Stimulated activated CD8-positive, alpha-beta memory T cell treated with anti-CD3 and anti-CD28 coated beads, Interleukin-7, amount 100 ng/mL, for 4 hours (primary cell): Measurements from ENCODE around the gene NADSYN1.
"Not testable (repeated sequence)": the region's sequence is repeated elsewhere in the genome, so short reads cannot be mapped to it uniquely, and the experiment has no call there.

ENCODE experiments used
- DNase-seq, 2 donors: peaks; one replicate each; pipeline ENCODE4 v3.0.0-alpha.2; 2020; ENCODE audit warnings: low read depth in 2 of 2

Gene NADSYN1

DNA sequence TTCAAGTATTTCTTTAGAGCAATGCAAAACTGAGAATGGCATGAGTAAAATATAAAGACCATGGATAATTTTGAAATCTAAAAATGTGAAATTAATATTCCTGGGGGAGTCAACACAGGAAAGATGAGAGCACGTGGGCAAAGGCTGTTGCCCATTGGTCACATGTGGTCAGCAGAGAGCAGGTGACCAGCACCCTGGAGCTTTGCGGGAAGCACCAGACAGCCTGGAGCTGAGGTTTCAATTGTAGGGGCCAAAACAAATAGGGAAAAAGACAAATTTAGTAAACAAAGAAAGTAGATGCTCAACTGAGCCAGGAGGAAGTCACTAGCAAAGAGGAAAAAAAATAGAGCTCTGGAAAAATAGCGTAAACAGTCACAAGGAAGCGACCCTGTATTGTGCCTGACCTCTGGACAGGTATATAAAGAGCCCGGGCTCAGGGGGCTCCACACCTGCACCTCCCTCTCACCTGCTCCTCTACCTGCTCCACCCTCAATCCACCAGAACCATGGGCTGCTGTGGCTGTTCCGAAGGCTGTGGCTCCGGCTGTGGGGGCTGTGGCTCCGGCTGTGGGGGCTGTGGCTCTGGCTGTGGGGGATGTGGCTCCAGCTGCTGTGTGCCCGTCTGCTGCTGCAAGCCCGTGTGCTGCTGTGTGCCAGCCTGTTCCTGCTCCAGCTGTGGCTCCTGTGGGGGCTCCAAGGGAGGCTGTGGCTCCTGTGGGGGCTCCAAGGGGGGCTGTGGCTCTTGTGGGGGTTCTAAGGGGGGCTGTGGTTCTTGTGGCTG, 74.0 kb downstream of the NADSYN1 start, which contains the start of gene KRTAP5-7:
KRTAP5-7 (plus strand) TSS at position 472 of the 780 bp plus-strand sequence; CDS start at position 506, 34 bp downstream.
- DNase-seq, result not testable (repeated sequence)

DNA sequence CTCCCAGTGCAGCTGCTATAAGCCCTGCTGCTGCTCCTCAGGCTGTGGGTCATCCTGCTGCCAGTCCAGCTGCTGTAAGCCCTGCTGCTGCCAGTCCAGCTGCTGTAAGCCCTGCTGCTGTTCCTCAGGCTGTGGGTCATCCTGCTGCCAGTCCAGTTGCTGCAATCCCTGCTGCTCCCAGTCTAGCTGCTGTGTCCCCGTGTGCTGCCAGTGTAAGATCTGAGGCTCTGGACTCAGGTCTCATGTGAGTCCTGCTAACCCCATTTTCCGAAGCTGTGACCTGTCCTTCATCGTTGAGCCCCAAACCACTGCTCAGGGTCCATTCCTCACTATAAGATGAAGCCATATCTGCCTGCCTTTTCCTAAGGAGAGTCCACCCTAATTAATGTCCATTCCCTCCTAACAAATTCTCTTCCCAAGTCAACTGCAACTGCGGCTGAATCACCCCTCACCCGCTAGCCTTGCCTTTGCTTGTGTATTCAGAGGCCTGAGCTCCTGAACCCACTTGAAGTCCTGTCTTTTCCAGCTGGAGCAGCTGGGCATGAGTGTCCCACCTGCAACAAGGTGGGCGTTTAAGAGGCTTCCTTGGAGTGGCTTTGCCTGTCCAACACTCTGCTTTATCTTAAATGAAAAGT, 74.7 kb downstream of the NADSYN1 start:
- DNase-seq, result no peak

DNA sequence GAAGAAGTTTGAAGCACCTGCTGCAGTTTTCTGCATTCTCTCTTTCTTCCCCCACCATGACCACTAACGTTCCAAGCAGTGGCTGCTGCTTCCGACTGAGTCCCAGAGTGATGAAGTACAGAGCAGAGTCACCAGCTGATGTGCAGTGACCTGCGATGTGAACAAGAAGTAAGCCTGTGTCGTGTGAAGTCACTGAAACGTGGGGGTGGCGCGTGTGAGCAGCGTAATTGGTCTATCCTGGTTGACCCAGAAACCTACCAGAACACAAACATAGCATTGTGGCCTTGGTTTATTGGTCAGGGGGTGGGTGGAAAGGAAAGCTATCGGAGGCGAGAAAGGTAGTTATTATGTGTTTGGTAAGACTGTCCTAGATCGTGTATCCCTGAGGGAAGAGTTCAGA, 77.6 kb downstream of the NADSYN1 start:
- DNase-seq, result no peak

DNA sequence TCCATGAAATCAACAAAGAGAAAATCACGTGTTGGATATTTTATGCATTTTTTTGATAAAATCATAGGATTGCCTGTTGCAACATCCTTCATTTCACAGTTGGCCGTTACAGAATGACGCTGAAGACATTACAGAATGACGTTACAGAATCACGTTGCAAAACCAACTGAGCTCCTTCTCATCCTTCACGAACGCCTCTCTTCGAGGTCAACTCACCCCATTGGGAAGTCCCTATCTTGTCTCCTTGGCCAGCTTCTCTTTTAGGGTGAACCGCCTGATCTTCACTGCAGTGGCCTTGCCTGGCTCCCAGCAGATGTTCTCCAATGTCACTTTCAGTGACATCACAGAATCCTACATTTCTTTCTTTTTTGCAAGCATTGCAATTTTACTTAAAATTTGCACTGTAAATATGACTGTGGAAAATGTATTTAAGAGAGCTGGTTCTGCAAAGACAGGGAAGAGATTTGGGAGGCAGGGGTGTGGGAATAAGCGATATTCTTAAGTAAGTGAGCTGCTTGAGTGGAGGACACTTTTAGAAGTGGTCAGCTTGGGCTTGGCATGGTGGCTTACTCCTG, 79.1 kb downstream of the NADSYN1 start:
- no peak for DNase-seq

DNA sequence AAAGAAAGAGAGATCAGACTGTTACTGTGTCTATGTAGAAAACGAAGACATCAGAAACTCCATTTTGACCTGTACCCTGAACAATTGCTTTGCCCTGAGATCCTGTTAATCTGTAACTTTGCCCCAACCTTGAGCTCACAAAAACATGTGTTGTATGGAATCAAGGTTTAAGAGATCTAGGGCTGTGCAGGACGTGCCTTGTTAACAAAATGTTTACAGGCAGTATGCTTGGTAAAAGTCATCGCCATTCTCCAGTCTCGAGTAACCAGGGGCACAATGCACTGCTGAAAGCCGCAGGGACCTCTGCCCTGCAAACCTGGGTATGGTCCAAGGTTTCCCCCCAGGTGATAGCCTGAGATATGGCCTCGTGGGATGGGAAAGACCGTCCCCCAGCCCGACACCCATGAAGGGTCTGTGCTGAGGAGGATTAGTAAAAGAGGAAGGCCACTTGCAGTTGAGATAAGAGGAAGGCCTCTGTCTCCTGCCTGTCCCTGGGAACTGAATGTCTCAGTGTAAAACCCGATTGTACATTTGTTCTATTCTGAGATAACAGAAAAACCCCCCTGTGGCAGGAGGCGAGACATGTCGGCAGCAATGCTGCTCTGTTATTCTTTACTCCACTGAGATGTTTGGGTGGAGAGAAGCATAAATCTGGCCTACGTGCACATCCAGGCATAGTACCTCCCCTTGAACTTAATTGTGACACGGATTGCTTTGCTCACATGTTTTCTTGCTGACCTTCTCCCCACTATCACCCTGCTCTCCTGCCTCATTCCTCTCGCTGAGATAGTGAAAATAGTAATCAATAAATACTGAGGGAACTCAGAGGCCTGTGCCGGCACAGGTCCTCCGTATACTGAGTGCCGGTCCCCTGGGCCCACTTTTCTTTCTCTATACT, 82.0 kb downstream of the NADSYN1 start:
- not testable (repeated sequence) for DNase-seq

DNA sequence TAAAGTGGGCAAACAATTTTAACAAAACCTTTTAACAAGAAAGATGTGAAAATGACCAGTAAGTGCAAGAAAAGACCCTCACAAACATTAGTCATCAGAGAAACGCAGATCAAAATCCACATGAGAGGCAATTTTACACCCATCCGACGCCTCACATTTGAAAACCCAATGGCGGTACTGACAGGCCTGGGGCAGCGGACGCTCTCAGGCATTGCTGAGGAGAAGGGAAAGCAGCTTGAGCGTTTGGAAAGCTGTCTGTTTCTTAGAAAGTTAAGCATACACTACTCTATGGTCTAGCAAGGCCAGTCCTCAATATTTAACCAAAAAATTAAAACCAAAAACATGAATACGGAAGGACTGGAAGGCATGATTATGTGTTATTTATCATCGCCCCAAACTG, 82.8 kb downstream of the NADSYN1 start:
- no peak for DNase-seq

DNA sequence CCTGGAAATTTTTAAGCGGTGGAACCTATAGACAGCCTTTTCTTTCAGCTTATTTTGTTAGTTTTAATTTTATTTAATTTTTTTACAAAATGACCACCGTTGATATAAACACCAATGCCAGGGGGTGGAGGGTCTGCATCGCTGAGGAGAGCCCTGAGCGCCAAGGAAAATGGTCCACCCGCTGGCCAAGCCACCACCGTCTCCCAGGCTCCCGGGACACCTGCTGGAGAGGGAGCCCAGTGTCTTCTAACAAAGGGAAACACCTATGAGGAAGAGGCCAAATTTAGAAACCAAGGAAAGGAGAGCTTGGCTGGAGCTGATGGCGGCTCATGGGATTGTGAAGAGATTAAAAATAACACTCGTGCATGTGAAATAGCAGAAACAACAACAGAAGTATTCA, 84.5 kb downstream of the NADSYN1 start:
- no peak for DNase-seq

DNA sequence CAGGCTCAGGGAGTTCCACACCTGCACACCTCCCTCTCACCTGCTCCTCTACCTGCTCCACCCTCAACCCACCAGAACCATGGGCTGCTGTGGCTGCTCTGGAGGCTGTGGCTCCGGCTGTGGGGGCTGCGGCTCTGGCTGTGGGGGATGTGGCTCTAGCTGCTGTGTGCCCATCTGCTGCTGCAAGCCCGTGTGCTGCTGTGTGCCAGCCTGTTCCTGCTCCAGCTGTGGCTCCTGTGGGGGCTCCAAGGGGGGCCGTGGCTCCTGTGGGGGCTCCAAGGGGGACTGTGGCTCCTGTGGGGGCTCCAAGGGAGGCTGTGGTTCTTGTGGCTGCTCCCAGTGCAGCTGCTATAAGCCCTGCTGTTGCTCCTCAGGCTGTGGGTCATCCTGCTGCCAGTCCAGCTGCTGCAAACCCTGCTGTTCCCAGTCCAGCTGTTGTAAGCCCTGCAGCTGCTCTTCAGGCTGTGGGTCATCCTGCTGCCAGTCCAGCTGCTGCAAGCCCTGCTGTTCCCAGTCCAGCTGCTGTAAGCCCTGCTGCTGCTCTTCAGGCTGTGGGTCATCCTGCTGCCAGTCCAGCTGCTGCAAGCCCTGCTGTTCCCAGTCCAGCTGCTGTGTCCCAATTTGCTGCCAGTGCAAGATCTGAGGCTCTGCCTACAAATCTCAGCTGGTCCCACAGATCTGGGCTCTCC, 85.1 kb downstream of the NADSYN1 start, which contains the start of gene KRTAP5-8:
KRTAP5-8 (plus strand) TSS at position 49 of the 689 bp plus-strand sequence; CDS start at position 80, 31 bp downstream.
- DNase-seq, result not testable (repeated sequence)

DNA sequence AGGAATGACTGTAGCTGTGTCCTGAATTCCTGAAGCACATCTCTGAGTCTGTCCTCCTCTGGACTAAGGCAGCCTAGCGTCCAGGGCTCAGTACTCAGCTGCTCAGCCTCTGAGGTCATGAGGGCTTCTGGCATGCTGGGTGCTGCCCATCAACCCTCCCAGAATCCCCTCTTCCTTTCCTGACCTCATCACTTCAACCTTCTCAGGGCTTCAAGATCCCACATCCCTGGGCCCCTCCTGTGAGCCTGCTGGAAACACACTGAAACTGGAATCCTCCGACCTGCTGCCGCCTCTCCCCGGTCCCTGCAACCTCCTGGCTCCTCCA, 85.6 kb downstream of the NADSYN1 start:
- no peak for DNase-seq

DNA sequence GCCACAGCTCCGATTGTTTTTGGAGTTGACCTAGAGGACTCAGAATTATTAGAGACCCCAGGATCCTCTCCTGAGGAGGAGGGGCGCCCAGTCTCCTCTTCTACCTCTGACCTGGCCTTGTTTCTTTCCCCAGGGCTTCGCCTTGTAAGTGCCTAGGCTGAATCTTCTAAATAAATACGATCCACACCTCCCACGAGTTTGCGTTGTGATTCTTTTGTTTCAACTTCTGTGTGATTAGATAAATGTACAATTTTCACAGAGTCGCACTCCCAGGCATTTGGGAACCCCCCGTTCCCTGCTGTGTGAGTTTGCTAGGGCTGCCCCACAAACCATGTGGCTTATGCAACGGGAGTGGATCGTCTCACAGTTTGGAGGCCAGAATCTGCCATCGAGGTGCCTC, 86.0 kb downstream of the NADSYN1 start:
- DNase-seq, result no peak

DNA sequence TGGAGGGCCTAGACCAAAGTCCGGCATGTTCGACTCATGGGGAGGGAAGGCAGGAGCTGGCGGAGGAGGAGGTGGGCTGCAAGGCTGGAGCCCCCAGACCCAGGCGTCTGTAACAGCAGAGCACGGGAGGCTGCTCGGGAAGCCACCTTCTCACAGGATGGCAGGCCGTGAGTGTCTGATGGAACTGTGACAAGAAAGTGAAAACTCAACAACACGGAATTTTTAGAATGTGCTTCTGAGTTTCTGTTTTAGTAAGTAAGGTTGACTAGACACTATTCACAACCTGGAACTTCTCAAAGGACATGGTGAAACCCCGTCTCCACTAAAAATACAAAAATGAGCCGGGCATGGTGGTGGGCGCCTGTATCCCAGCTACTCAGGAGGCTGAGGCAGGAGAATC, 87.0 kb downstream of the NADSYN1 start:
- DNase-seq, result not testable (repeated sequence)

DNA sequence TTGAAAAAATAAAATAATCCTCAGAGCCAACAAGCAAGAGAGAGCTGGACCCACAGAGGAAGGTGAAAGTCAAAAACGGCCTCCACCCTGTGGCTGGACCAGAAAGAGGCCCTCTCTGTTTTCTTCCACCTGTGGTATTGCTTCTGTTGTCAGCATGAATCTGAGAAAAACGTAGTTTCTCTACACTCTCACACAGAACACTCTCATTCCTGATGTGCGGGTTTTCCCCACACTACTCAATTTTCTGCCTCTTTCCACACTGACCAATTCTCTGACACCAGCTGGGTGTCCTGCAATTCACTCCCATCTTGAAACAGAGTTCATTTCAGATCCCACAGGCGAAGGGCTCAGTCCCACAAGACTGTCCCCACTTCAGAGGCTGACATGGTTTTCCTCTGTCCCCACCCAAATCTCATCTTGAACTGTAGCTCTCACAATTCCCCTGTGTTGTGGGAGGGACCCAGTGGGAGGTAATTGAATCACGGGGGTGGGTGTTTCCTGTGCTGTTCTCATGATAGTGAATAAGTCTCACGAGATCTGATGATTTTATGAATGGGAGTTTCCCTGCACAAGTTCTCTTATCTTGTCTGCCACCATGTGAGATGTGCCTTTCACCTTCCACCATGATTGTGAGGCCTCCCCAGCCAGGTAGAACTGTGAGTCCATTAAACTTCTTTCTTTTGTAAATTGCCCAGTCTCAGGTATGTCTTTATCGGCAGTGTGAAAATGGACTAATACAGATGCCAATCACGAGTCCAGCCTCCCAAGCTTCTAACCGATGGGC, 87.7 kb downstream of the NADSYN1 start:
- not testable (repeated sequence) for DNase-seq

DNA sequence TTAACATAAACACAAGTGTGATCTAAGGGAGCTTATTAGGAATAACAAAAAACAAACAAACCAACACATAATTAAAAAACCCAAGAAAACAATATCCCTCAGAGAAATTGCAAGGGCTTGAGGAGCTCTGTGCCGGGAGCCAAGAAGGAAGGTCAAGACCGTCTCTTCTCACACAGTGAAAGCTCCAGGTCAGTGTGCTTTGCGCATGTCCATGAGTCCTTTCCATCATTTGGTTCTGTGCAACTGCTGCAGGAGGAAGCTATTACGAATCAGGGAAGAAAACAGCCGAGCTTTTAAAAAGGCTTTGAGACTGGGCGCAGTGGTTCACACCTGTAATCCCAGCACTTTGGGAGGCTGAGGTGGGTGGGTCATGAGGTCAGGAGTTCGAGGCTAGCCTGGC, 89.4 kb downstream of the NADSYN1 start:
- no peak for DNase-seq

DNA sequence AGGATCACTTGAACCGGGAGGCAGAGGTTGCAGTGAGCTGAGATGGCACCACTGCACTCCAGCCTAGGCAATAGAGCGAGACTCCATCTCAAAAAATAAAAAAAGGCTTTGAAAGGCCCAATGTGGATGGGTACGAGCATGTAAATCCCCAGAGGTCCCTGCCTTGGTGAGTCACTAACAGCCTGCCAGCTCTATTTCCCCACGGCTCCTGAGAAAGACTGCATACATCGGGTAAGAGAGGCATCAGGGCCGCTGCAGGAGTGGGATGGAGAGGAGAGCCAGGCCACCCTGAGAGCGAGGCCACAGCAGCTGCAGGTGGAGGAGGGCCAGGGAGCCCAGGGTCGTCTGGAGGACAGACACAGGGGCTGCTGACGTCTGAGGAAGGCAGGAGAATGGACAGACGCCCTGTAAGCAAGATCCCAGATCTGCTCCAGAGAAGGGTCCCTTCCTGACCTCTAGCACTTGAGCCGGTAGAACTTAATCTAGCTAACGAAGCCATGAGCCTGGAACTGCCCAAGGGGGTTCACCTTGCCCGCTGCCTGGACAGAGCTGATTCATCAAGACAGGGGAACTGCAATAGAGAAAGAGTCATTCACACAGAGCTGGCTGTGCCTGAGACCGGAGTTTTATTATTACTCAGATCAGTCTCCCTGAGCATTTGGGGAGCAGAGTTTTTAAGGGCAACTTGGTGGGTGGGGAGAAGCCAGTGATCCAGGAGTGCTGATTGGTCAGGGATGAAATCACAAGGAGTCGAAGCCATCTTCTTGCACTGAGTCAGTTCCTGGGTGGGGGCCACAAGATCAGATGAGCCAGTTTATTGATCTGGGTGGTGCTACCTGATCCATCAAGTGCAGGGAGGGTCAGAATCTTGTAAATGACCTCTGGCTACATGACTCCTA, 90.1 kb downstream of the NADSYN1 start:
- DNase-seq, result no peak

DNA sequence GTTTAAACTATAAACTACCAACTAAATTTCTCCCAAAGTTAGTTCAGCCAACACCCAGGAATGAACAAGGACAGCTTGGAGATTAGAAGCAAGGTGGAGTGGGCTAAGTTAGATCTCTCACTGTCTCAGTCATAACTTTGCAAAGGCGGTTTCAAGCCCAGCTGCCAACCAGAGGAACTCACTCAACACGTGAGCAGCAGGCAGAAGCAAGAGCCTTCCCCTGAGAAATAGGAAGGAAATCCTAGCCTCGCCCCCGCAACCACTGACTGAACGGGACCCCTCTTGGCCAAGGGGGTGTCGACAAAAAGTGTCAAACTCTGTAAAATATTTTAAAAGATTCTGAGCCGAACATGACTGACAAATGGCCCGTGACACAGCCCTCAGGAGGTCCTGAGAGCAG, 90.9 kb downstream of the NADSYN1 start:
- no peak for DNase-seq

DNA sequence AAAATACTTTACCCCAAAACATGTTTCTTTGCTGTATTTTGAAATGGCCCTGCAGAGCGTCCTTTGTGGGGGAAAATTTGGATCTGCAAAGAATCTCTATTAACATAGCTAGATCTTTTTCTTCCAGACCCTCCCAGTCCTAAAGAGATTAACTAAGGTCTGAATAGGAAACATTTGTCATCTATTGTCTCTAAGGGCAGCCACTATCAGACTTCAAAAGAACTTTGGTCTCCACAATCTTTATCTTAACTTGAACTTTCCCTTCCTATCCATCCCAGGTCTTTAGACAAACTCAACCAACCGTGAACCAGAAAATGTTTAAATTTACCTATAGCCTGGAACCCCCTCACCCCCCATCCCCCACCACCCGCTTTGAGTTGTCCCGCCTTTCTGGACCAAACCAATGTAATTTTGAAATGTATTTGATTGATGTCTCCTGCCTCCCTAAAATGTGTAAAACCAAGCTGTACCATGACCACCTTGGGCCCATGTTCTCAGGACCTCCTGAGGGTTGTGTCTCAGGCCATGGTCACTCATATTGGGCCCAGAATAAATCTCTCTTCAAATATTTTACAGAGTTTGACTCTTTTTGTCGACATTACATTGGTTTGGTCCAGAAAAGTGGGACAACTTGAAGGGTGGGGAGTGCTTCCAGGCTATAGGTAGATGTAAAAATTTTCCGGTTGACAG, 91.7 kb downstream of the NADSYN1 start:
- no peak for DNase-seq

DNA sequence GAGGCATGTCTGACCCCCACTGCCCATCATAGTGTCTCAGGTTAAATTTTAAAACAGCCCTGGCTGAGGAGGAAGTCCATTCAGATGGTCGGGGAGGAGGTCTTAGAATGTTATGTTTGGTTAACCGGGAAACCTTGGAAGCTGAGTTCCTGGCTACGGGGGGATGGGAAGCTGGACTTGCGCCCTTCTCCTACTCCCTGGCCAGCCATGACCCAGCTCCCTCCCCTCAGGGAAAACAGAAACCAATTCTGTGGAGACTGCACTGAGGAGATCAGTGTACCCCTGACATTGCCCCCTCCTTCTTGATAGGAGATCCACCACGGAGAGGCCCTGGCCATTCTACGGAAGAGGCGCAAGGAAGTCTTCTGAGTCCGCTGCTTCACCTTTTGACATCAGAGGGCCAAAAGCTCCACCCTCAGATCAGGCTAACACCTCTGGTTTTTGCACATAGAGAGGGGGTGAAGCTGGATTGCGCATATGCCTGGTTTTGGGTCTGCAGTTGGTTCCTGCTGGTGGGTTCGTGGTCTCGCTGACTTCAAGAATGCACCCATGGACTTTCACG, 92.5 kb downstream of the NADSYN1 start:
- no peak for DNase-seq

DNA sequence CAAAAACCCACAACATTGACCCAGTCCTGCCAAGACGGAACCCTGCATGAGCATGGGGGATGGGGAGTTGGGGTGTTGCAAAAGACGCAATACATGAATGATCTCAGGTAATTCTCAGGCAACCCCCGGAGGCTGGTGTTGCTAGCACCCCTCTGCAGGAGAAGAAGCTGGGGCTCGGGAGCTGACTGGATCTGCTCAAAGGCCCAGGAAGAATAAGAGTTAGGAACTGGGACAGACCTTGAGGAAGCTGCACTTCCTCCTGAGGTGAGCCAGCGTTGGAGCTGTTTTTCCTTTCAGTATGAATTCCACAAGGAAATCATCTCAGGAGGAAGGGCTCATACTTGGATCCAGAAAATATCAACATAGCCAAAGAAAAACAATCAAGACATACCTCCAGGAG, 95.1 kb downstream of the NADSYN1 start, which contains the start of gene KRTAP5-9:
KRTAP5-9 (plus strand) TSS at position 301 of the 400 bp plus-strand sequence. CDS start 238 bp downstream, outside the sequence.
- DNase-seq, result no peak
